Neural progenitor cell (in vitro differentiated cells): ENCODE results near the gene BICD2. TPM values are rescaled to one million over a fixed set of nuclear protein-coding genes. Genes with fewer than 3 reads are reported as not detected.
"Not testable (repeated sequence)": the region's sequence is repeated elsewhere in the genome, so short reads cannot be mapped to it uniquely, and the experiment has no call there.

ENCODE experiments used
- DNase-seq: peaks from one replicate; pipeline ENCODE4 v3.0.0-alpha.2; 2016; ENCODE audit warnings: low spot score
- H2AFZ ChIP-seq: fragments of 200-600 bp; sonication (generic); replicated peaks from 2 replicates; pipeline ENCODE4 v1.6.1; 2016; ENCODE audit warnings: antibody characterized with exemption
- H3F3A ChIP-seq: fragments of 200-600 bp; sonication (generic); 2 replicates; pipeline ENCODE4 v1.6.1; 2016; ENCODE audit warnings: antibody characterized with exemption, low read depth
- H3K27ac ChIP-seq: fragments of 200-600 bp; sonication (generic); 2 replicates; pipeline ENCODE4 v1.5.1; 2016; ENCODE audit warnings: mild to moderate bottlenecking
- H3K27me3 ChIP-seq: fragments of 200-600 bp; sonication (generic); 2 replicates; pipeline ENCODE4 v1.6.1; 2016; ENCODE audit warnings: mild to moderate bottlenecking, moderate library complexity
- H3K36me3 ChIP-seq: fragments of 200-600 bp; sonication (generic); 2 replicates; pipeline ENCODE4 v1.5.1; 2016
- H3K4me1 ChIP-seq: fragments of 200-600 bp; sonication (generic); 2 replicates; pipeline ENCODE4 v1.6.1; 2016; ENCODE audit warnings: mixed run types
- H3K4me2 ChIP-seq: fragments of 200-600 bp; sonication (generic); 2 replicates; pipeline ENCODE4 v1.6.1; 2016
- H3K4me3 ChIP-seq: fragments of 200-600 bp; sonication (generic); 2 replicates; pipeline ENCODE4 v1.5.1; 2016
- H3K79me2 ChIP-seq: fragments of 200-600 bp; sonication (generic); 2 replicates; pipeline ENCODE4 v1.6.1; 2016; ENCODE audit warnings: low read depth
- H3K9ac ChIP-seq: fragments of 200-600 bp; sonication (generic); 2 replicates; pipeline ENCODE4 v1.6.1; 2016
- H3K9me3 ChIP-seq: fragments of 200-600 bp; sonication (generic); 2 replicates; pipeline ENCODE4 v1.5.1; 2016; ENCODE audit warnings: low read depth
- H4K20me1 ChIP-seq: fragments of 200-600 bp; sonication (generic); 2 replicates; pipeline ENCODE4 v1.6.1; 2016; ENCODE audit warnings: low read depth
- H3K27ac Mint-ChIP-seq: 3 replicates; pipeline ENCODE4 v1.8.0; 2021; ENCODE audit warnings: mixed read lengths
- H3K27me3 Mint-ChIP-seq: 2 replicates; pipeline ENCODE4 v1.8.0; 2022; ENCODE audit warnings: low read depth, mild to moderate bottlenecking, inconsistent platforms, moderate library complexity, mixed read lengths; ENCODE audit not compliant: insufficient read depth
- H3K36me3 Mint-ChIP-seq: 3 replicates; pipeline ENCODE4 v1.8.0; 2021; ENCODE audit warnings: mixed read lengths
- H3K4me1 Mint-ChIP-seq: 3 replicates; pipeline ENCODE4 v1.8.0; 2021; ENCODE audit warnings: mixed read lengths
- H3K4me3 Mint-ChIP-seq: 3 replicates; pipeline ENCODE4 v1.8.0; 2021; ENCODE audit warnings: mild to moderate bottlenecking, moderate library complexity, mixed read lengths
- H3K9me3 Mint-ChIP-seq: 3 replicates; pipeline ENCODE4 v1.8.0; 2020; ENCODE audit warnings: mixed read lengths
- EZH2 ChIP-seq: fragments of 200-600 bp; sonication (generic); IDR thresholded peaks from 2 replicates; pipeline ENCODE4 v1.6.1; 2017; ENCODE audit warnings: antibody characterized with exemption, mild to moderate bottlenecking, moderate library complexity
- EZH2phosphoT487 ChIP-seq: fragments of 200-600 bp; sonication (generic); IDR thresholded peaks from 2 replicates; pipeline ENCODE4 v1.6.1; 2017; ENCODE audit warnings: antibody characterized with exemption
- total RNA-seq: library from RNA; depleted of rRNA; stranded (reverse); fragments of >200 nt; gene quantifications from 2 replicates; pipeline ENCODE4 v1.2.3, GENCODE V29; 2015; ENCODE audit warnings: low replicate concordance
- TF ChIP-seq, protein P1 (sequence below): fragments of 200-600 bp; sonication (generic); IDR thresholded peaks from 2 replicates; pipeline ENCODE4 v1.5.1; 2017; ENCODE audit warnings: antibody characterized with exemption, mild to moderate bottlenecking

BICD2 gene
- 15.1 and 22.9 TPM in 2 replicates for total RNA-seq

- H3K4me1 Mint-ChIP-seq: peaks cover 33% of the 10 kb centered on the region
- H3K9ac ChIP-seq: peak within 1 kb of the TSS; percentile 94
- peak within 1 kb of the TSS; percentile 87 for H3K4me2 ChIP-seq
- peaks cover 50% of the 10 kb centered on the region for H3K79me2 ChIP-seq
- peak within 1 kb of the TSS; percentile 97 for H3K27ac ChIP-seq
- H3K4me1 ChIP-seq: peaks cover 8% of the 10 kb centered on the region
- TF ChIP-seq EZH2 (no peak), EZH2phosphoT487 (no peak)
- TF ChIP-seq, protein P1, sequence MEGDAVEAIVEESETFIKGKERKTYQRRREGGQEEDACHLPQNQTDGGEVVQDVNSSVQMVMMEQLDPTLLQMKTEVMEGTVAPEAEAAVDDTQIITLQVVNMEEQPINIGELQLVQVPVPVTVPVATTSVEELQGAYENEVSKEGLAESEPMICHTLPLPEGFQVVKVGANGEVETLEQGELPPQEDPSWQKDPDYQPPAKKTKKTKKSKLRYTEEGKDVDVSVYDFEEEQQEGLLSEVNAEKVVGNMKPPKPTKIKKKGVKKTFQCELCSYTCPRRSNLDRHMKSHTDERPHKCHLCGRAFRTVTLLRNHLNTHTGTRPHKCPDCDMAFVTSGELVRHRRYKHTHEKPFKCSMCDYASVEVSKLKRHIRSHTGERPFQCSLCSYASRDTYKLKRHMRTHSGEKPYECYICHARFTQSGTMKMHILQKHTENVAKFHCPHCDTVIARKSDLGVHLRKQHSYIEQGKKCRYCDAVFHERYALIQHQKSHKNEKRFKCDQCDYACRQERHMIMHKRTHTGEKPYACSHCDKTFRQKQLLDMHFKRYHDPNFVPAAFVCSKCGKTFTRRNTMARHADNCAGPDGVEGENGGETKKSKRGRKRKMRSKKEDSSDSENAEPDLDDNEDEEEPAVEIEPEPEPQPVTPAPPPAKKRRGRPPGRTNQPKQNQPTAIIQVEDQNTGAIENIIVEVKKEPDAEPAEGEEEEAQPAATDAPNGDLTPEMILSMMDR: no peak
- H3K36me3 ChIP-seq: no peaks in the 10 kb centered on the region
- peak within 1 kb of the TSS; percentile 97 for H2AFZ ChIP-seq
- H3K9me3 ChIP-seq: no peaks in the 10 kb centered on the region
- no peaks in the 10 kb centered on the region for H3K36me3 Mint-ChIP-seq
- H3K27ac Mint-ChIP-seq: peak within 1 kb of the TSS; percentile 97
- H3K4me3 Mint-ChIP-seq: peak within 1 kb of the TSS; percentile 93
- H3K4me3 ChIP-seq: peak within 1 kb of the TSS; percentile 93
- H4K20me1 ChIP-seq: peaks cover 45% of the 10 kb centered on the region
- no peaks in the 10 kb centered on the region for H3K9me3 Mint-ChIP-seq
- H3F3A ChIP-seq: peaks cover 13% of the 10 kb centered on the region
- no peaks in the 10 kb centered on the region for H3K27me3 ChIP-seq
- H3K27me3 Mint-ChIP-seq: no peaks in the 10 kb centered on the region
- no peak for DNase-seq
Measured at GRCh38 chr9:92764381-92764987, at the start of gene BICD2. TSS of gene BICD2 (minus strand) at chr9:92764833. CDS start at chr9:92764744, 89 bp downstream.

GRCh38 chr9:92809629-92810326 is 45.1 kb upstream of the BICD2 start:
- not testable (repeated sequence) for H3K36me3 Mint-ChIP-seq, H3K9me3 ChIP-seq, H3K79me2 ChIP-seq, H3K27ac Mint-ChIP-seq, H3F3A ChIP-seq, H3K36me3 ChIP-seq, H3K4me1 ChIP-seq, H2AFZ ChIP-seq, H3K4me1 Mint-ChIP-seq, H3K9me3 Mint-ChIP-seq, H3K27ac ChIP-seq, H3K9ac ChIP-seq
- TF ChIP-seq EZH2phosphoT487 (peak; percentile 18), EZH2 (peak; percentile 70)
- peak overlapping the region; percentile 79 for H3K4me3 Mint-ChIP-seq
- Histone ChIP-seq H3K27me3 (peaks cover 100% of the 10 kb centered on the region), H3K4me3 (peak overlapping the region; percentile 39), H4K20me1 (peaks cover 32% of the 10 kb centered on the region), H3K4me2 (peak overlapping the region; percentile 76)
- H3K27me3 Mint-ChIP-seq: peaks cover 62% of the 10 kb centered on the region
- DNase-seq: peak; percentile 45

GRCh38 chr9:92808726-92809451 is 44.3 kb upstream of the BICD2 start:
- H3K4me3 Mint-ChIP-seq: peak overlapping the region; percentile 79
- no peak overlapping the region for H3K27ac ChIP-seq
- peaks cover 2% of the 10 kb centered on the region for H3F3A ChIP-seq
- no peak overlapping the region for H3K9ac ChIP-seq
- peak; percentile 92 for DNase-seq
- peak; percentile 21 for TF ChIP-seq EZH2phosphoT487
- peak; percentile 58 for TF ChIP-seq EZH2
- TF ChIP-seq, protein P1: peak; percentile 48
- peak overlapping the region; percentile 39 for H3K4me3 ChIP-seq
- H3K4me2 ChIP-seq: peak overlapping the region; percentile 76
- no peaks in the 10 kb centered on the region for H3K36me3 ChIP-seq
- H3K27me3 Mint-ChIP-seq: peaks cover 59% of the 10 kb centered on the region
- H3K27ac Mint-ChIP-seq: no peak overlapping the region
- peaks cover 100% of the 10 kb centered on the region for H3K27me3 ChIP-seq
- no peaks in the 10 kb centered on the region for H3K36me3 Mint-ChIP-seq
- peak overlapping the region; percentile 94 for H2AFZ ChIP-seq
- no peaks in the 10 kb centered on the region for H3K4me1 ChIP-seq
- H3K9me3 ChIP-seq: no peaks in the 10 kb centered on the region
- peaks cover 4% of the 10 kb centered on the region for H3K4me1 Mint-ChIP-seq
- no peaks in the 10 kb centered on the region for H3K9me3 Mint-ChIP-seq
- no peaks in the 10 kb centered on the region for H3K79me2 ChIP-seq
- H4K20me1 ChIP-seq: peaks cover 32% of the 10 kb centered on the region
